ES-I3 (cell line): Measurements from ENCODE around the gene SH3TC1.

Experiments
- H3K36me3 ChIP-seq: 2 replicates; pipeline ENCODE4 v1.6.1; 2013; ENCODE audit warnings: mild to moderate bottlenecking, low read length, control low read depth, moderate library complexity; ENCODE audit not compliant: insufficient read depth
- H3K4me1 ChIP-seq: 2 replicates; pipeline ENCODE4 v1.6.1; 2013; ENCODE audit warnings: mild to moderate bottlenecking, control low read depth, low read length; ENCODE audit not compliant: insufficient read depth
- H3K9ac ChIP-seq: 2 replicates; pipeline ENCODE4 v1.6.1; 2013; ENCODE audit warnings: low read depth, mild to moderate bottlenecking, low read length, moderate library complexity
- H3K9me3 ChIP-seq: 2 replicates; pipeline ENCODE4 v1.6.1; 2013; ENCODE audit warnings: mild to moderate bottlenecking, low read length, moderate library complexity; ENCODE audit not compliant: control insufficient read depth, insufficient read depth

The SH3TC1 gene

GRCh38 chr4:8158710-8159536 is 40.2 kb upstream of the SH3TC1 start, which contains the start of gene ABLIM2:
TSS of gene ABLIM2 (minus strand) at chr4:8158813. CDS start at chr4:8158689, 124 bp downstream.
- Histone ChIP-seq H3K9ac (peak within 1 kb of the TSS; percentile 81), H3K4me1 (no peaks in the 10 kb centered on the region), H3K9me3 (no peaks in the 10 kb centered on the region), H3K36me3 (no peaks in the 10 kb centered on the region)

- Histone ChIP-seq H3K9ac (peak overlapping the region; percentile 81; the same call in 1 of the 2 replicates), H3K9me3 (no peaks in the 10 kb centered on the region), H3K36me3 (no peaks in the 10 kb centered on the region), H3K4me1 (no peaks in the 10 kb centered on the region)
Observed at GRCh38 chr4:8159537-8160232, 39.4 kb upstream of the SH3TC1 start.

- Histone ChIP-seq H3K9me3 (no peaks in the 10 kb centered on the region), H3K4me1 (no peaks in the 10 kb centered on the region), H3K36me3 (no peaks in the 10 kb centered on the region), H3K9ac (no peak overlapping the region)
Observed at GRCh38 chr4:8160233-8160560, 38.9 kb upstream of the SH3TC1 start.

- H3K4me1 ChIP-seq, result no peaks in the 10 kb centered on the region
- no peak overlapping the region for H3K9ac ChIP-seq
- no peaks in the 10 kb centered on the region for H3K9me3 ChIP-seq
- H3K36me3 ChIP-seq, result no peaks in the 10 kb centered on the region
Observed at GRCh38 chr4:8160572-8160971, 38.5 kb upstream of the SH3TC1 start.

- Histone ChIP-seq H3K36me3 (no peaks in the 10 kb centered on the region), H3K9ac (no peak overlapping the region), H3K4me1 (no peaks in the 10 kb centered on the region), H3K9me3 (no peaks in the 10 kb centered on the region)
Observed at GRCh38 chr4:8162625-8163024, 36.5 kb upstream of the SH3TC1 start.

GRCh38 chr4:8163026-8163425 is 36.1 kb upstream of the SH3TC1 start:
- Histone ChIP-seq H3K9me3 (no peaks in the 10 kb centered on the region), H3K4me1 (no peaks in the 10 kb centered on the region), H3K9ac (no peak overlapping the region), H3K36me3 (no peaks in the 10 kb centered on the region)

GRCh38 chr4:8163436-8164193 is 35.5 kb upstream of the SH3TC1 start:
- Histone ChIP-seq H3K36me3 (no peaks in the 10 kb centered on the region; the same call in 1 of the 2 replicates), H3K4me1 (no peaks in the 10 kb centered on the region), H3K9me3 (peaks cover 3% of the 10 kb centered on the region; the same call in 1 of the 2 replicates), H3K9ac (no peak overlapping the region)

GRCh38 chr4:8164194-8164565 is 34.9 kb upstream of the SH3TC1 start:
- H3K9ac ChIP-seq, result no peak overlapping the region
- H3K36me3 ChIP-seq, result no peaks in the 10 kb centered on the region; the same call in 1 of the 2 replicates
- peaks cover 7% of the 10 kb centered on the region; the same call in 1 of the 2 replicates for H3K9me3 ChIP-seq
- H3K4me1 ChIP-seq, result no peaks in the 10 kb centered on the region

GRCh38 chr4:8164687-8165086 is 34.4 kb upstream of the SH3TC1 start:
- Histone ChIP-seq H3K9me3 (peaks cover 7% of the 10 kb centered on the region; the same call in 1 of the 2 replicates), H3K36me3 (no peaks in the 10 kb centered on the region; the same call in 1 of the 2 replicates), H3K9ac (no peak overlapping the region), H3K4me1 (no peaks in the 10 kb centered on the region)

GRCh38 chr4:8165374-8165896 is 33.7 kb upstream of the SH3TC1 start:
- no peaks in the 10 kb centered on the region; the same call in 1 of the 2 replicates for H3K36me3 ChIP-seq
- H3K9me3 ChIP-seq, result peaks cover 7% of the 10 kb centered on the region; the same call in 1 of the 2 replicates
- no peaks in the 10 kb centered on the region for H3K4me1 ChIP-seq
- no peak overlapping the region for H3K9ac ChIP-seq

- no peak overlapping the region for H3K9ac ChIP-seq
- H3K9me3 ChIP-seq, result peaks cover 7% of the 10 kb centered on the region; the same call in 1 of the 2 replicates
- no peaks in the 10 kb centered on the region; the same call in 1 of the 2 replicates for H3K36me3 ChIP-seq
- H3K4me1 ChIP-seq, result no peaks in the 10 kb centered on the region
Observed at GRCh38 chr4:8167291-8167690, 31.8 kb upstream of the SH3TC1 start.

GRCh38 chr4:8167815-8168214 is 31.3 kb upstream of the SH3TC1 start:
- H3K9ac ChIP-seq, result no peak overlapping the region
- H3K36me3 ChIP-seq, result no peaks in the 10 kb centered on the region; the same call in 1 of the 2 replicates
- peaks cover 7% of the 10 kb centered on the region; the same call in 1 of the 2 replicates for H3K9me3 ChIP-seq
- H3K4me1 ChIP-seq, result no peaks in the 10 kb centered on the region

GRCh38 chr4:8168232-8168631 is 30.9 kb upstream of the SH3TC1 start:
- Histone ChIP-seq H3K9ac (no peak overlapping the region), H3K9me3 (peaks cover 7% of the 10 kb centered on the region; the same call in 1 of the 2 replicates), H3K36me3 (no peaks in the 10 kb centered on the region; the same call in 1 of the 2 replicates), H3K4me1 (no peaks in the 10 kb centered on the region)
